ENCODE data around the gene SRSF9.

GRCh38 chr12:120463712-120464111 is 5.8 kb downstream of the SRSF9 start:
- no peak for TF ChIP-seq CTCF (conservative IDR thresholded peaks at IDR 0.05; ENCODE audit: low read depth, low read length)
- TF ChIP-seq SMC3 (IDR thresholded peaks at IDR 0.05; ENCODE audit: low read depth, low read length): no peak
- no peak for TF ChIP-seq MXI1 (IDR thresholded peaks at IDR 0.05; ENCODE audit: borderline replicate concordance, low read depth, low read length)
- no peak for TF ChIP-seq POLR2A (IDR thresholded peaks at IDR 0.05; ENCODE audit: low read depth, low read length)
- TF ChIP-seq RAD21 (IDR thresholded peaks at IDR 0.05; ENCODE audit: low read length): no peak
- no peak for TF ChIP-seq FOS (IDR thresholded peaks at IDR 0.05; ENCODE audit: low read depth, low read length)
- no peak for TF ChIP-seq MAFK (IDR thresholded peaks at IDR 0.05; ENCODE audit: low read depth, low read length)
- no peak for TF ChIP-seq RFX5 (IDR thresholded peaks at IDR 0.05; ENCODE audit: low read depth, low read length)
- no peak for TF ChIP-seq RCOR1 (IDR thresholded peaks at IDR 0.05; ENCODE audit: insufficient replicate concordance, low read length)
- TF ChIP-seq MAZ (IDR thresholded peaks at IDR 0.05; ENCODE audit: borderline replicate concordance, low read depth, low read length): no peak
- TF ChIP-seq BHLHE40 (IDR thresholded peaks at IDR 0.05; ENCODE audit: low read depth, low read length): no peak
